Suppressor macrophage treated with lipopolysaccharide for 1 hour (primary cell): ENCODE measurements around the gene SFXN5.
"Not testable (repeated sequence)": the region's sequence is repeated elsewhere in the genome, so short reads cannot be mapped to it uniquely, and the experiment has no call there.

Experiments used
- DNase-seq, 3 donors: peaks; one replicate each; pipeline ENCODE4 v3.0.0-alpha.2; 2020 to 2022

Gene SFXN5

DNA sequence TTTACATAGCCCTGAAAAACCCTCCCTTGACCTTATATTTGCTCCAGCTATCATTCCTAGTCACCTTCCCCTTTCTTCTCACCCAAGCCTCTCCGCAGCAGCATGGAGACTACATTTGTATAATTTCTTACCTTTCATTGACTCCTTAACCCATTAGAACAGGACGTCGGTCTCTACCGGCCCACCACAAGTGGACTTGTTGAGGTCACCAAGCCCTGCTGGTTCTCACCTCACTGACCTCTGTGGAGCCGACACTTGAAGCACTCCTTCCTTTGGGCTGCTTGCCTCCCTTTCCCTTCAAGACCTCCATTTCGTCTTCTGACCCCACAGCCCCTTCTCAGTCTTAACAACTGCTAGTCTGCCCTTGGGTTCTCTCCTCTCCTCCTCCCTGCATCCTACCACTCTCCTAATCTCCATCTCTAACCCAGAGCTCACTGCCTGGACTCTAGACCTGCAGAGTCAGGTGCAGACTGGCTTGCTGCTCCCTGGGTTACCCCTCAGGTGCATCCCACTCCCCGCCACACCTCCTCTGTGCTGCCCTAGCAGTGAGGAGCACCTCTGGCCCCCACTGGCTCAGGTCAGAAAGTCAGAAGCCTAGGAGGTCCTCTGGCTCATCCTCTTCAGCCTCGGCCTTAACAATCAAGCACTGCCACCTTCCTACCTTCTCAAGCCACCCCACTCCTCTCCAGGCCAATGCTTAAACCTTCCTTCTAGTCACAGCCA is 5.3 kb upstream of the SFXN5 start:
- no peak for DNase-seq

DNA sequence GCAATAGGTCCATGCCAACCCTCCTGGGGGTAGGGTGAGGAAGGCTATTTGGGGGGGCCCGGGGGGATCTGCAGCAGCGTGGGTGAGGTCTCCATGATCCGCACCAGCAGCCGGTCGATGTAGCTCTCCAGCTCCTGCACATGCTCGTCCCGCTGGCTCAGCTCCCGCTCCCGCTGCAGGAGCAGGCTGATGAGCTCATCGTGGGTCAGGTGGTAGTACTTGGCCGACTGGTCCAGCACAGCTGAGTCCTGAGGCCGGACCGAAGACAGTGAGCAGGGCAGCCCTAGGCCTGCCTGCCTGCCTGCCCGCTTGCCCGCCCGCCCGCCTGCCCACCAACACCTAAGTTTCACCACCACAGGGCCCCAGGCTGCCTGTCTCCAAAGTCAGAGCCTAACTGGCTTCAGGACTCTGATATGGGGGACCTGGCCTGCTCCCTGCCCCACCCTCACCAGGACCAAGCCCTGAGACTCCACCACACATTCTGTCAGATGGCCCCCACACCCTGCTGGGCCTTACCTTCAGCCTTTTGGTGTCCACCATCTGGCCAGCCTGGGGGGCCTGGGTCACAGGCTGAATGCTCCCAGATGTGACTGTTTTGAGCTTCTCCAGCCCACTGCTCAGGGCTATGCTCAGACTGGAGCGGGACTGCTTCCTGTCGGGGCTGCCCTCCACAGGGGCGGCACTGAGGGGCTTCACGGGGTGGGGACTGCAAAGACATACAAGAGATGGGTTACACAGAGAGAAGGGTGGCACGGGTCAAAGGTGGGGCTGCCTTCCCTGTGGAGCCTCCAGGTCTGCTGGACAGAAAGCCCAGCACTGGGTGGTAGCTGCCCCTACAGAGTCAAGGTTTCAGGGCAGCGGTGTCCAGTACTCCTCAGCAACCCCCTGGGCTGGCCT is 4.2 kb upstream of the SFXN5 start:
- DNase-seq = no peak

DNA sequence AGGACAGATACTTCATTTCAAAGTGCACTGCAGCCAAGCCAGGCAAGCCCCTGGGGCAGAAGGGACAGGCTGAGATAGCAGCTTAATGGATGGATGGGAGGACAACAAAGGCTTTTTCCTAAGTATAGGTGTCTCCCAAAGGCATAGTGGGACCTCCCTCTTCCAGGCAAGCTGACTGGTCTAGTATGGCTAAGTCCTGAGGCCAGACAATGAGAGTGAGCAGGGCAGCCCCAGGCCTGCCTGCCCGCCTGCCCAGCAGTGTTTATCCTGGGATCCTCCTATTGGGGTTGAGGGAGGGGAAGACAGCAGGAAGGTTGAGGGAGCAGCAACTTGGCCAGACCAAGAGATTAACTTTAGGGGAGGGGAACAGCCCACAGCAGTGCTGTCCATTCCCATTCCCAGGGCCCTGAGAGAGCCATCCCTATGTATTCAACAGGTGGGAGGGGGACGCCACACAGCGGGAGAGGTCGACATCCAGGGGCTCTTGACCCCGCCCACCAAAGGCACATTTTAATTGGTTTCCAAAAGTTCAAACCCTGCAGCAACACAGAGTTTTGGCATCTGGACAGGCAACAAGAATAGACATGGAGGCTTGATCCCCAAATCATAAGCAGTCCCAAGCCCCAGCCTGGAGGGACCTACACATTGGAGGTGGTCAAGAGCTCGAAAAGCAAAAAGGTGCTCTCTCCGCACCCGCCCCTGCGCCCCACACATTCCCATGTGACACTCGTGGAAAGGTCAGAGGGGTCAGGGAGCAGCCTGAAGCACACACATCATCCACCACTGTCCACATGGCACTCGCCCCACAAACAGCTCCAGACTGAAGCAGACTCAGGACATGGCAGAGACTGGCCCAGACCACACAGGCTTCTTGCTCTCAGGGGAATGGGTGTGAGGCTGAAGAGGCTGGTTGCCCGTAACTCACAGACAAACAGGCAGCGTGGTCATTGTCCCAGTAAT is 2.9 kb upstream of the SFXN5 start:
- no peak for DNase-seq

DNA sequence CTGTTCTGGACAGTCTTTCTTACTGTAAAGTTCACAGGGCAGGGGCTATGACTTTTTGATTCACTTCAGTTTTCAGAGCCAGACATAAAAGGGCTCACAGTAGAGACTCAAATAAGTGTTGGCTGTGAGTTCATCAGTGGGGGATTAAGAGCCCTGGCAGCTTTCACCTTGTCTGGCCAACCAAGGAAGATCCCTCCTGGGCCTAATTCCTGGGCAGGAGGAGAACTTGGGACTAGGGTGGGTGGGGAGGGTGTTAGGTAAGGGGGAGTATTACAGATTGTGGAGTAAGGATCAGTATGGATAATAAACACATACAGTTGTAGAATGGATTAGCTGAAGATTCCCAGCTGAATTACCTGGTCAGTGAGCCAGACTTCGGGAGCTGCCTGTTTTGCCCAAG is 904 bp upstream of the SFXN5 start:
- no peak for DNase-seq

DNA sequence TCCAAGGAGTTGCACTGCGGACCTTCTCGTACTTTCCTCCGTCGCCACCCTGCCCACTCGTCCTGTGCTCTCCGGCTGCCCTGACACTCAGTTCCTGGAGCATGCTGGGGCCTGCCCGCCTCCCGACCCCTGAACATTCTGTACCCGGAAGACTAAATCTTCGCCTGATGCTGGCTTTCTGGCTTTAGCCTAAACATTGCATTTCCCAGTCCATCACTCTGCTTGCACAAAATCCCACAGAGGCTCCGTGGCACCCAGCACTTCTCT is 550 bp upstream of the SFXN5 start:
- peak in 2 of 3 donors; percentile 7 to 15 for DNase-seq

DNA sequence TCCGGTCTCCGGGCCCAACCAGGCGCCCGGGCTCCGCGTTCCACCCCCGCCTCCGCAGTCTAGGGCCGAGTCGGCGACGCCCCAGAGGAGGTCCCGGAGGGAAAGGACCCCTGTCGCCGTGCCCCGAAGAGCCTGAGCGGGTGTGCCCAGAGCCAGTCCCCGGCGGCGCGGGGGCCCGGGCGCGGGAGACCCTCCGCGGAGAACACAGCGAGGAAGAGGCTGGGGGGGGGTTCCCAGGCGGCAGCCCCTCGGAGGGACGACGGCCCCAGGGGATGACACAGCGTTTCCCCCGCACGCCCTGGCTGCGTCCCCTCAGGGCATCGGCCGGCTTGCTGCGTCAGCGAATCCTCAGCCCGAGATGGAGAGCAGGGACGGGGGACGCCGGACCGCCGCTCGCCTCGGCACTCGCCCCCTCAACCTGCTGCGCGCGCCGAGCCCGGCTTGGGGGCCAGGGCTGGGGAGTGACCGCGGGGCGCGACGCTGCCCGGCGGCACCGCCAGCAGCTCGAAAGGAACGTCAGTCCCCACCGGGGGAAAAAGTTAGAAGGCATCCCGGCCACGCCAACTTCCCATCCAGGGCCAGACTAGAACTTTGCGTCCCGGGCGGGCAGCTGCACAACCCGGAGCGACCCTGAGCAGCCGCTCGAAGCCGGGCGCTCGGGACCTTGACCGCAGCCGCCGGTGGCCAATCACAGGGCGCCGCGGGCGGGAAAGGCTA is 711 bp downstream of the SFXN5 start:
- DNase-seq = peak in 2 of 3 donors; percentile 41 to 72

DNA sequence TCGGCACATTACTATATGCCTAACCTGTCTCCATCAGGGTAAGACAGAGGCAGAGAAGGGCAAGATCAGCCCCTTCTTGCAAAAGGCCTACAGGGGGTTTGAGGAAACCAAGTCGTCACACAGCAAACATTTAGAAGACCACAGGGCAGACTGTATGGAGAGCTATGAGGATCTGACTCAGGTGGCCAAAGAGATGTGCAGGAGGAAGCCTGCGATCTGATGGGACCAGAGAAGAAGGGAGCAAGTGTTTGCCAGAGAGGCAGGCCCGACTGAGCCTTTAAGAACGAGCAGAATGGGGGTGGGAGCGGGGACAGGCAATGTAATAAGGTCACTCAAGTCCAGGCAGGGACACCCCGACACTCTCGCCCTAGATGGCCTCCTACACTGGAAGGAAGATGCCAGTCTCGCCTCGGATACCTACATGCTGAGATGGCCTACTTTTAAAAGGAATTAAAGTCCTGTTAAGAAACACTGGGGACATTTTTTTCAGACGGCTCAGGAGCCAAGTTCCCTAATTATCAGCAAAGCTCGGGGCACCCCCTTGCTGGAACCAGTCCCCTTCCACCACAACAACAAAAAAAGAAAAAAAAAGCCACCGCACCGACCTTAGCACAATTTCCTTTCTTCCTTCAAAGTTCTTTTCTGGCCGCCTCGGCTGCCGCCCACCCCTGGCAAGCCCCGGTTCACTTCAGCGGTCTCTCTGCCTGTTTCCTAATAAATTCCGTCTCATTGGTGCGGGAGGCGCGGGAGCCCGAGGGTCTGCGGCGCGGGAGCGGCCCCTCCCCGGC is 1.5 kb downstream of the SFXN5 start:
- peak; percentile 63 to 67 (median 65) for DNase-seq

DNA sequence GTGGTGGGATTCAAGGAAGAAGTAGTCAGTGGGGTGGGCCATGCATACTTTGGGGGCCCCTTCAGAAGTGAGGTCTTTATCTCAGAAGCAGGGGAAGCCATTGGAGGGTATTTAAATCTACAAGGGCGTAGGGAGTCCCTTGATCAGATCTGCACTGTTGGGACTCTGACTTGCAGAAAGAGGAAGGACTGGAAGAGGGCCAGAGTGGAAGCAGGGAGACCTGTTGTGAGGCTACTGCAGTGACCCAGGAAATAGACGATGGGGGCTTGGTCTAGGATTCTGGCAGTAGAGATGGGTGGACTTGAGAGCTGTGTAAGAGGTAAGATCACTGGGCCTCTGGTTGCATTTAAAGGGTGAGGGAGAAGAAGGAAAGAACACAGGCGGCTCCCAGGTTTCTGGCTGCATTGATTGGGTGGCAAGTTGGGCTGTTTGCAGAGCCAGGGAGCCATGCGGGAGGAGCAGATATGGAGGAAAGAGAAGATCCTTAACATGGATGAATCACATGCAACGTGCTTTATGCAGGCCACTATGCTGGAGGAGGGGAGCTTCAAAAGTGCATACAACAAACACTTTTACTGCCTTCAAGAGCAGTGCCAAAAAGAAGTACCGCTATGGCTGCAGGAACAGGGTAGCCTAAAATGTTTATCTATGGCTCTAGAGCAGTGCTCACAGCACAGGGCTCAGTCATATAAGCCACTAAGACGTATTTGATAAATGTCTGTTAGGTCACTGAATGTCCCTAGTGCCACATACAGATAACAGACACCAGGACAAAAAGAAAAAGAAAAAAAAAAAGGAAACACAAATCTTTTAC is 2.3 kb downstream of the SFXN5 start:
- DNase-seq = peak in 2 of 3 donors; percentile 14 to 30

DNA sequence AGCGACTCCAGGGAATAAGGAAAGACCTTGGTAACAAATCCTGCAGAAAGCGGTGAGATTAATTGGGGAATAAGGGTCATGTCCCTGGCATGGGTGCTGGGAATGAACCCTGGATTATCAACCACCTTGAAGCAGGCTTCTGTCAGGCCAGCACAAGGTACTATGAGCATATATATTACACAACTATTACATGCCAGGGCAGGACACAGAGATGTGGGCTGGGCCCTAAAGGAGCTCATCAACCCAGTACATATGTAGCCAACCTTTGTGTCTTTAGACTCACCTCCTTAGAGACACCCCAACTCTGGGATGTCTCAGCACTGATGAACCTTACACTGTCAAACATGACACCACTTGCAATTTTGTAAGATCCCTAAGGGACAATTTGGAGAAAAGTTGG is 3.4 kb downstream of the SFXN5 start:
- no peak for DNase-seq

DNA sequence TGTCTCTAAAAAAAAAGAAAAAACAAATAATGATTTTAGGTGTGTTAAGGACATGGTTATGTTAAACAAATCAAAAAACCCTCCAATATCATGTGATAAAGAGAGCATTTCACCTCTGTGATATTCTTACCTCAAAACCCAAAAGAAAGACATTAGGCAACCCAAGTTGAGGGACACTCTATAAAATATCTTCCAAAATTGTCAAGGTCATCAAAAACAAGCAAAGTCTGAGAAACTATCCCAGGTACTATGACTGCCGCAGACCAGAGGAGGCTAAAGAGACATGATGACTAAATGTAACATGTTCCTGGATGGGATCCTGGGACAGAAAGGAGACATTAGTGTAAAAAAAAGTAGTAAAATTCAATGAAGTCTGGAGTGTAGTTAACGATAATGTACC is 4.5 kb downstream of the SFXN5 start:
- DNase-seq = no peak

DNA sequence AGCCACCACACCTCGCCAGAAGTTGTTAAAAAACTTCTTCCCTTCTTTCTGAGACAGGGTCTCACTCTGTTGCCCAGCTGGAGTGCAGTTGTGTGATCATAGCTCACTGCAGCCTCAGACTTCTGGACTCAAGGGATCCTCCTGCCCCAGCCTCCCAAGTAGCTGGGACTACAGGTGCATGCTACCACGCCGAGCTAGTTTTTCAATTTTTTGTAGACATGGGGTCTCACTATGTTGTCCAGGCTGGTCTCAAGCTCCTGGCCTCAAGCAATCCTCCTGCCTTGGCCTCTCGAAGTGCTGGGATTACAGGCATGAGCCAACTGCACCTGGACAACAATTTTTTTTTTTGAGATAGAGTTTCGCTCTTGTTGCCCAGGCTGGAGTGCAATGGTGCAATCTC is 6.4 kb downstream of the SFXN5 start:
- DNase-seq = not testable (repeated sequence)

DNA sequence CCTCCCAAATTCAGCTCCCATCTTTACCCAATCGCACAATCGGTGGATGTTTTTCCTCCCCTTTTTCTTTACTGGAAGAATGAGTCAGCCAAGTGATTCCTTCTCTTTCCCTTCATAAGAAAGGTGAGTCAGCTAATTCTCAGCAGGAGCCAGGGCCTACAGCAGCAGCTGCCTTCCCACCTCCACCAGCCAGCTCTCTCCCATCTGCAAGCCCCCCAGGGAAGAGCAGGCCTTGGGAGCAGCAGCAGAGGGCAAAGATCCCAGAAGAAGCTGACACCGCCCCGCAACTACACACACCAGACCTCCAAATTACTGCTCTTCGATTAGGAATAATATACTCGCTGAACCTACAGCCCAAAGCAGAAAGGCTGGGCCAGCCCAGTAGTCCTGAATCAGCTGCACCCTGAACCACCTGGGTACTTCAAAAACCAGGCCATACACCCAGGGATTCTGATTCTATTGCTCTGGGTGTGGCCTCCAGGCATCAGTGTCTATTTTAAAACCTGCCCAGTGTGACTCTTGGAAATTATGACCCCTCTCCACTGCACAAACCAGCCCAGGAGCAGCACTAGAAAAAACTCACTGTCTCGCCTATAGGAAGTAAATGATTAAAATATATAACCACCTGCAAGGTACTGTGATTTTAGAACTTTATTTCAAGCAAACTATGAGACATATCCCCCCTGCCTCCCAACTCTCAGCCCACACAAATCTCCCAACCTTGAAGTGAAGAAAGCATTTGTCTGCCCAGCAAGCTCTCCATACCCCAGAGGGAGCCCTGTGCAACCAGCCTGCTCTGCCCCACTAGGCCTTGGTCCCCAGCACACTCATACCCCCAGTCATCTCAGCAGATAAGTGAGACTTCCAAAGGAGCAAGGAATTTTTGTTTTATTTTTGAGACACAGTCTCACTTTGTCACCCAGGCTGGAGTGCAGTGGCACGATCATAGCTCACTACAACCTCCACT is 7.3 kb downstream of the SFXN5 start:
- DNase-seq = peak in 2 of 3 donors; percentile 7 to 29

DNA sequence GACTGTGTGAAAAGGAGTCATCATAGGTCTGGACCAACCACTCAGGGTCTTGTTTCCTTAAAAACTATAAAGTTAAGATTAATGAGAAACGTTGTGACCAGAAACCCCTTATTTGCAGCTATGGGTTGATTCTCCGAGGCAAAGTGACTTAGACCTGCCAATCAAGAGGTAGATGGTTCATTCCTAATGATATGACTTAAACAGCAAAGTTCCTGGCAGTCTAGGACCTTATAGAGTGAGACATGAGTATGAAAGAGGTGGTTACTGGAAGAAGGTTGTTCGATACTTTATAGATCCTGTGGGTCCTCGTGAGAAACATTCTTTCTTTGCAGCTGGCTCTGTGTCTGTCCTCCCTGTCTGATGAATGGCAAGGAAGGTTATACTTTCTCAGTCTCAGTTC is 8.0 kb downstream of the SFXN5 start:
- no peak for DNase-seq

DNA sequence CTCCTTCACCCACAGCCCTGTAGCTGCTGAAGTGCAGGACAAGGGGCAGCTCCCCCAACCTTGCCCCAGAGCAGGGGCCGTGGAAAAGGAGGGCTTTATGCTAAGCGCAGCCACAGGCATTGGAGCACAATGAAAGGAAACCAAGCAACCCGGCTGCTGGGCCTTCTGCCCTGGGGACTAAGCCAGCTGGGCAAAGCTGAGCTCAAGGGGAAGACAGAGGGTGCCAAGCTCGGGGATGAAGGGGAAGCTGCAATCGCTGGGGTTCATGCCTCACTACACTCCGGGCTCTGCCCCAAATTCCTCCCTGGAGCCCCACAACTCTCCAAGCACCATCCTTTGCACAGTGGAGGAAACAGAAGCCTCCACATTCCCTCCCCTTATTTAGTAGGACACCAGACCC is 12.4 kb downstream of the SFXN5 start:
- no peak for DNase-seq

DNA sequence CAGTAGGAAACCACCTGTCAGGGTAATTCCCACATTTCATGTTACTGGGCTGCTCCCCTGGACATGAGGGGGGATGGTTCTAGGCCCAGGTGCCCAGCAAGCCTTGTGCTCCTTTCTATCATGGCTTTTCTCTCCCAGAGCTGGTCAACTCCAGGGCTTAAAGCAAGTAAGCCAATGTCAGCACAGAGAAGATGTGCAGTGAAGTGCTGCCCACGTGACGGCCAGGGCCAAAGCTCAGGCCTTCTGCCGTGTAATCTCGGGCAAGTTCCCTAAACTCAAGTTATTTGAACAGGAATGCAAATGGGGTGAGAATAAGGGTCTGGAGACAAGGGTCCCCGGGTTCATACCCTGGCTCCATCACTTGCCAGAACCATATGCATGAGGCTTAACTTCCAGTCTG is 16.5 kb downstream of the SFXN5 start:
- no peak for DNase-seq

DNA sequence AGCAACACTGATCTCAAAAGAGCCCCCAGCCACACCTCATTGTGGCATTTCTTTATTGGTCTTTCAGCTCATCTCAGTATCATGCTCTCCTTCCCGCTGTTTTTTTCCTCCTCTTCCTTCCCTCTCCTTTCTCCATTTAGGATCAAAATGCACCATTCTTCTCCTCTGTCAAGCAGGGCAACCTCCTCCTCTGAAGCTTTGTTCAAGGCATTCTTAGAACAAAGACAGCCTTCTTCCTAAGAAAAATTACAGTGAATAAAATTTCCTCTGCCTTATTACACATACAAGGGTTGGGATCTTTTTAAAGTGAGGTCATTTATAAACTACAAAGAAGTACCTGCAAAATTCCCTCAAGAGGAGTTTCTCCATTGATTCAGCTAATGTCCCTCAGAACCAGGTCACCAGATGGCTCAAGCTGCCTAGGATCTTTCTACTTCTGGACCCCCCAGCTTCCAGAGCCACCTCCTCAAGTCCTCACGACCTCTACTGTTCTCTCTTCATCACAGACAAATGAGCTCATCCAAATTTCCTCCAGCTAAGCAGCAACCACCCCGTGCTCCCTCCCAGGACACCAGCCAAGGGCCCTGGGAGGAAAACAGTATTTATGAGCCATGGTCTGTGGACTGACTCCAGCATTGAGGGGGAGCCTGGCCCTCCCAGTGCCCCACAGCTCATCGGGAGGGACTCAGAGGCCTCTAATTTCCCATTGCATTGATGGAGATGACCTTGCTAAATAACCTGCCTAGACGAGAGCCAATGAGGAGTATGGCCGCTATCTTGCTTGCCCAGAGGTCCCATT is 18.0 kb downstream of the SFXN5 start:
- no peak for DNase-seq

DNA sequence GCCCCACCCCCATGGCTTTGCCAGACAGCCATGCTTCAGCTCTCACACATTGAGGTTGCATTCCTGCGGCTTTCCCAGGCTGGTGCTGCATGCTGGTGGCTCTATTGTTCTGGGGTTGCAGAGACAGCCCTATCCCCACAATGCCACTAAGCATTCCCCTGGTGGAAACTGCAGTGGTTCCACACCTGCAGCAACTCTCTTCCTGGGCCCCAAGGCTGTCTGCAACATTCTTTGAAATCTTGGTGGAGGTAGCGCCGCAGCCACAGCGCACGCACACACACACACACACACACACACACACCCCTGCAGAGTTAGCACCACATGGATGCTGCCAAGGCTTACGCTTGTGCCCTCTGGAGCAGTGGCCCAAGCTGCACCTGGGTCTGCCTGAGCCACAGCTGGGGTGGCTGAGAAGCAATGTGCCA is 21.4 kb downstream of the SFXN5 start:
- no peak for DNase-seq

DNA sequence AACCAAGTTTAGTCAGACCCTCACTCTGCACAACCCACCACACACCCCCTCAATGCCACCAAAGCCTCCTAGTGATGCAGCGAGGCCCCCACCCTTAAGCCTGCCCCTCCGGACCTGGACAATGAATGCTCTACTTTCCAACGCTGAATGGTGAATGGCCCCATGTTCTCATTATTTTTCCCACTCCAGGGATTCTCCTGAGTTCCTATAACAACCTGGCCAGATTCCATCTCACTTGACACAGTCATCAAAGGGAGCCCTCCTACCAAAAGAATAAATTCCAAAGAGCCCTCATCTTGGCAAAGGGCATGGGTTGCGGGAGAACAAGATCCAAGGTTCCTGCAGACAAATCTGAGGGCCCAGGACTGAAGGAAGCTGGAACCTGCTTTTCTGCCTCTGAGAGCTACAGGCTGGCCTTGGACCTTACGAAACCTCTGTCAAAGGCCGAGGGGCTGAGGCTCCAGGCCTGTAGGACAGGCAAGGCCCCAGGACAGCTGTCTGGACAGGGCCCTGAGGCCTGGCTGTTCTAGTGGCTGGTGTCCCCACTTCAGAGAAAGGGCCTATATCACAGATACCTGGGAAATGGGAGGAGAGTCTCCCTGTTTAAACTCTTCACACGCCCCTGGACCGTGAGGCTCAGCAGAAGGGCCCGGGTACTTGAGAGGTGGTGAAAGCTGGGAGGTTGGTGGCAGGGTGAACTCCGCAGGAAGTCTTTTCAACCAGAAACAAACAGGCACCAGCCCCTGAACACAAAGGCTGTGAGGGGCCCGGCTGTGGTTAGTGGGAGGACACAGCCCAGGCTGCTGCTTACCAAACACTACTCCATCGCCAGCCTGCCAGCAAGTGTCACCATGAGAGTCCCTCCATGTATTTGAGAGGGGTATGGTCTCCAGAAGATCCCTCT is 27.3 kb downstream of the SFXN5 start:
- no peak for DNase-seq
